ENCODE results near the gene NPBWR2. TPM values are rescaled to one million over a fixed set of nuclear protein-coding genes. Genes with fewer than 3 reads are reported as not detected.

NPBWR2 gene
- total and polyA plus RNA-seq, 2 experiments from 2014 or later, result not detected

GRCh38 chr20:64153861-64154589, 46.7 kb upstream of the NPBWR2 start:
- H3K36me3 Mint-ChIP-seq (ENCODE audit: low read depth), result no peaks in the 10 kb centered on the region
- Histone ChIP-seq H3K36me3 (ENCODE audit: insufficient read depth) (no peaks in the 10 kb centered on the region), H2AFZ (no peak overlapping the region), H3K4me1 (ENCODE audit: insufficient read depth) (peaks cover 8% of the 10 kb centered on the region; the same call in 1 of the 2 replicates), H3F3A (replicated peaks; ENCODE audit: low read depth) (0 out of 2 replicates have a peak, but pooled peaks cover 4% of the 10 kb centered on the region), H3K4me3 (no peak overlapping the region), H4K20me1 (replicated peaks; ENCODE audit: insufficient read depth) (no peaks in the 10 kb centered on the region), H3K27me3 (ENCODE audit: insufficient read depth) (no peaks in the 10 kb centered on the region), H3K27ac (ENCODE audit: low read depth) (no peak overlapping the region), H3K79me2 (replicated peaks; ENCODE audit: insufficient read depth) (no peaks in the 10 kb centered on the region), H3K4me2 (no peak overlapping the region), H3K9me2 (ENCODE audit: insufficient read depth) (no peaks in the 10 kb centered on the region; the same call in 1 of the 2 replicates)
- TF ChIP-seq ZNF331 (CRISPR knock-in tag; IDR thresholded peaks at IDR 0.05; ENCODE audit: low read depth) (no peak), CTCF (conservative IDR thresholded peaks at IDR 0.05; ENCODE audit: low read depth in 2 of 2) (no peak), ZNF114 (CRISPR knock-in tag; IDR thresholded peaks at IDR 0.05) (no peak), CREB1 (CRISPR knock-in tag; IDR thresholded peaks at IDR 0.05; ENCODE audit: low read depth) (no peak), POLR2AphosphoS5 (IDR thresholded peaks at IDR 0.05; ENCODE audit: low read depth) (no peak), EZH2 (IDR thresholded peaks at IDR 0.05; ENCODE audit: low read depth, unreplicated experiment) (no peak), NANOG (IDR thresholded peaks at IDR 0.05; ENCODE audit: borderline replicate concordance) (no peak)
- H3K27ac Mint-ChIP-seq, result no peak overlapping the region
- peaks cover 25% of the 10 kb centered on the region for H3K4me1 Mint-ChIP-seq
- DNase-seq (ENCODE audit: low spot score) (no peak), ATAC-seq (no peak)
- H3K9me3 Mint-ChIP-seq, result peaks cover 9% of the 10 kb centered on the region; the same call in 2 of the 3 replicates
- peaks cover 17% of the 10 kb centered on the region for H3K27me3 Mint-ChIP-seq (ENCODE audit: insufficient read depth, low read depth, poor library complexity)
- H3K4me3 Mint-ChIP-seq, result no peak overlapping the region

- H2AFZ ChIP-seq, result no peak overlapping the region
- TF ChIP-seq ZNF462 (CRISPR knock-in tag; IDR thresholded peaks at IDR 0.05) (no peak), ETS1 (IDR thresholded peaks at IDR 0.05) (no peak), EZH2 (IDR thresholded peaks at IDR 0.05; ENCODE audit: low read depth, unreplicated experiment) (no peak), ZNF114 (CRISPR knock-in tag; IDR thresholded peaks at IDR 0.05) (no peak)
These were observed 46.0 kb upstream of the NPBWR2 start for GRCh38 chr20:64153410-64153809.

More at GRCh38 chr20:64153410-64153809, 46.0 kb upstream of the NPBWR2 start:
- H3K79me2 ChIP-seq (replicated peaks; ENCODE audit: insufficient read depth), result no peaks in the 10 kb centered on the region
- no peak for DNase-seq (ENCODE audit: low spot score)
- H3K9me2 ChIP-seq (ENCODE audit: insufficient read depth), result no peaks in the 10 kb centered on the region; the same call in 1 of the 2 replicates
- no peaks in the 10 kb centered on the region for H3K27me3 ChIP-seq (ENCODE audit: insufficient read depth)
- H3F3A ChIP-seq (replicated peaks; ENCODE audit: low read depth), result 0 out of 2 replicates have a peak, but pooled peaks cover 4% of the 10 kb centered on the region
- no peaks in the 10 kb centered on the region for H4K20me1 ChIP-seq (replicated peaks; ENCODE audit: insufficient read depth)
- Mint-ChIP-seq H3K27ac (no peak overlapping the region), H3K27me3 (ENCODE audit: insufficient read depth, low read depth, poor library complexity) (peaks cover 13% of the 10 kb centered on the region), H3K4me3 (no peak overlapping the region), H3K4me1 (peaks cover 22% of the 10 kb centered on the region), H3K36me3 (ENCODE audit: low read depth) (no peaks in the 10 kb centered on the region), H3K9me3 (peaks cover 9% of the 10 kb centered on the region; the same call in 2 of the 3 replicates)
- no peak overlapping the region for H3K4me3 ChIP-seq
- ATAC-seq, result no peak
- peaks cover 7% of the 10 kb centered on the region; the same call in 1 of the 2 replicates for H3K4me1 ChIP-seq (ENCODE audit: insufficient read depth)
- no peak overlapping the region for H3K27ac ChIP-seq (ENCODE audit: low read depth)
- H3K4me2 ChIP-seq, result no peak overlapping the region
- H3K36me3 ChIP-seq (ENCODE audit: insufficient read depth), result no peaks in the 10 kb centered on the region

Data from GM23338 (cell line).